ENCODE measurements around the gene SELENOT.
"Not testable (repeated sequence)": the region's sequence is repeated elsewhere in the genome, so short reads cannot be mapped to it uniquely, and the experiment has no call there.

The SELENOT gene

GRCh38 chr3:150609988-150610387 is 6.9 kb downstream of the SELENOT start:
- no peak for DNase-seq

DNA sequence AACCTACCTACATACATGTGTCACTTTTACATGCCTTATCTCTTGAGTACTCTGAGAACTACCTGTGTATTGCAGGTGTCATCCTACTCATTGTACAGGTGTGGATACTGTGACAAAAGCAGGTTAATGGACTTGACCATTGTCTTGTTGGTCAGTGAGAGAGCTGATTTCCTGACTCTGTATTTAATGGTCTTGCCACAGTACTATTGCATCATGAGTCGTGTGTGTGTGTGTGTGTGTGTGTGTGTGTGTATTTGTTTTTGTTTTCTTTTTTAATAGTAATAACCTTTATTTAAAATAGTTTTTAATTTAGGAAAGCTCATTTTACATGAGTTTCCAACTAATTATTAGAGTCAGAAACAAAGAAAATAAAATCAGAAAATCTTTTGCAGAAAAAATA is 7.7 kb downstream of the SELENOT start:
- no peak for DNase-seq

- no peak for DNase-seq
Measured at GRCh38 chr3:150611666-150612065, 8.5 kb downstream of the SELENOT start.

GRCh38 chr3:150612494-150612893 is 9.4 kb downstream of the SELENOT start:
- no peak for DNase-seq

- no peak for DNase-seq
Measured at GRCh38 chr3:150613034-150613433, 9.9 kb downstream of the SELENOT start.

DNA sequence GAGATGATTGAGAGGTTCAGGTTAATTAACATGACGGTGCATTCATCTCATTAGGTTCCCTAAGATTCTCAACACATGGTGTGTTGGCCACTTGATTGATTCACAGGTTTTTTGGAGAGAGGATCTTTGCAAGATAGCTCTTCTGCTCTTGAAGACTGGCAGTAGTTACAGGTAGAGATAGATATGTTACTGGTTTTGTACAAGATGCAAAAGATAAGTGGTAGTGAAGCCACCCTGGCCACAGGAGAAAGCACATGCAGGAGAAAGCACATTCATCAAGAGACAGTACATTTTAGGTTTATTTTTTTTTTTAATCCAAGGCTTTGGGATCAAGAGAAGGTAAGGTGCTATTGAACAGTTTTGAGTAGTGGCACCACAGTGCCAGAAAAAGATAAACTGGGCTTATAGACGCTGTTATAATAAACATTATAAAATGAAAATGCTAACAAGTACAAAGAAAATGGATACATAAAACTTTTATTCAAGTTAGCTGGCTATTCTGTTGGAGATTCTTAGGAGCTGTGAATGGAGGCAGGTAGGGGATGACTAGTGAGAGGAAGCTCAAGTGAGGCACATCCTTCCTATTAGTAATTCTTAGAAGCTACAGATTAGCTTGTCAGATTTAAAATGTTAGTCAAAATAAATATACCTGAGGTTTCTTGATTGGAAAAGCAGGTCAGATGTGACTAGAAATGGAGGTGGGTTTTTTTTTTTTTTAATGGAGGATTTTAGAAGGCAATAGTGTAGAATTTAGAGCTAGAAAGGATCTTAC is 10.8 kb downstream of the SELENOT start:
- no peak for DNase-seq

DNA sequence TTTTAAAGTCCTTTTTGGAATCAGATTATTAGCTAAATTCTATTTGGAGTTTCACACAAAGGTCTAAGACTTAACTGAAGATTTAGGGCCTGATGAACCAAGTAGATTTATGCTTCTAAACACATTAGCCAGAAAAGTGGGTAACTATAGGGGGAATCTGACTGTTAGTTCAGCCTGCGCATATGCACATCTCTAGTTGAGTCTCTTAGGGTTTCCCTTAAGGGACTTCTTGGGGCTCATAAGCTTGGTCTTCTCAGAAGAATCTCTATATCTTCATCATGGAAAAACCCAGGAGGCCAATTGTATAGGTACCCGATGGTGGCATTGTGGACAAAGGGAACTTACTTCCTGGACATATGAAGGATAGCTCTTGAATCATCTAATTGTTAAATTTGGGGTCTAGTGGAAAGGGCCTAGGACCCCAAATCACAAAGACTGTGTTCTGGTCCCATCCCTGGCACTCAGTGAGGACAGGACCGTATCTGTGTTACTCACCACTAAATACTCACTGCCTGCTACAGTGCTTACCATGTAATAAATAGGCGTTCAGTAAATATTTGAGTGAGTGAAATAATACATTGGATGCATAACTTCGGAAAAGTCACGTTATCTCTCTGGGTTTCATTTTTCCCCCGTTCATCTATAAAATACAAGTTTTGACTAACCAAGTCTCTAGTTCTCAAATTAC is 17.0 kb downstream of the SELENOT start:
- no peak for DNase-seq

DNA sequence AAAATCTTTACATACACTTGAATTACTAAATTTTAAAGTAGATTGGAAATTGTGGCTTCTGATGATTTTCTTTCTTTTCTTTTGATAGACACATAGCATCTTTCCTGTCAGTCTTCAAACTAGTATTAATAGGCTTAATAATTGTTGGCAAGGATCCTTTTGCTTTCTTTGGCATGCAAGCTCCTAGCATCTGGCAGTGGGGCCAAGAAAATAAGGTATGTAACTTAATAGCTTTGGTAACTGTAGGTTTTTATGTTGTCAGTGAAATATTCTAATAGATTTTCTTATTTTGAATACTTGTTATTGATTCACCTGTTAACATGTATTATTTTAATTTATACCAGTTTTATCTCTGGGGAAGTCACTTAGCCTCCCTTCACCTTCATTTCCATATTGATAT is 19.8 kb downstream of the SELENOT start:
- not testable (repeated sequence) for DNase-seq

DNA sequence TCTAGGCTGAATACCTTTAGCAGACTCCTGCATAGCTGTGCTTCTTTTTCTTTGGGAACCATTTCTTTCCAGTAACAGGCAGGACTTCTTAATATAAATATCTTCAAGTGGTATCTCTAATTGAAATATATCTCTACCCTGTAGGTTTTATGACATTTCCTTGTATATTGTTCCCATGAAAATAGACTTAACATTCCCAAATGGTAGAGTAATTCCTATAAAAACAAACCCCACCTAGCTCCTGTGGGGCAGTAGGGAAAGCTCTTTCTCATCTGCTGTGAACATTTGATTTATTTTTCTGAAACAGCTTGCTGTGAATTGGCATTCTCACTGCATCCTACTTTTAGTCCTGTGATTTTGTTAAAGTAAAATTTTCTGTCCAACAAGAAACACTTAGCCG is 20.8 kb downstream of the SELENOT start:
- no peak for DNase-seq

- DNase-seq = no peak
Measured at GRCh38 chr3:150626148-150626930, 23.2 kb downstream of the SELENOT start.

DNA sequence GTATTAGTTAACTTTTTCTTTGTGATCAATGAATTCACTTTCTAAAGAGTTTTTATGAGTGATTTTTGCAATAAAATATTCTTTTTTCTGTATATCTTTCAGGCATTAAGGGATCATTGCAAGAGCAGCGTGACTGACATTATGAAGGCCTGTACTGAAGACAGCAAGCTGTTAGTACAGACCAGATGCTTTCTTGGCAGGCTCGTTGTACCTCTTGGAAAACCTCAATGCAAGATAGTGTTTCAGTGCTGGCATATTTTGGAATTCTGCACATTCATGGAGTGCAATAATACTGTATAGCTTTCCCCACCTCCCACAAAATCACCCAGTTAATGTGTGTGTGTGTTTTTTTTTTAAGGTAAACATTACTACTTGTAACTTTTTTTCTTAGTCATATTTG is 24.4 kb downstream of the SELENOT start:
- no peak for DNase-seq

- DNase-seq = no peak
Measured at GRCh38 chr3:150631515-150632221, 28.5 kb downstream of the SELENOT start.

DNA sequence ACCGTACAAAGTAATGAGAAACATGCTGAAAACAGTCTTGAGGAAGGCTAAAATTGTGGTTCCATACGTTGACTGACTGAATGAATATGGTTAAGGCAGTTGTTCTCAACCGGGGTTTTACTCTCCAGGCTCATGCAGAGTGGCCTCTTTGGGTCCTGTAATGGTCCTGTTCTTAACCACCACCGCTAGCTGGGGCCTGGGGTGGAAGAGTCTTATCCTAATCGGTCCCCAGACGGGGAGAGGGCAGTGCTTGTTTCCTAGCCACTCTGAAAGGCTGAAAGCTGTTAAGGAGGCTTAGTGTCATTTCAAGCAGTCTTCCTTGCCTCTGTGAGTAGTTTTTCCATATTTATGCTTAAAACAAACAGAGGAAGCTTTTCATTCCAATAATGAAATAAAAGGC is 32.0 kb downstream of the SELENOT start:
- DNase-seq = no peak

- no peak for DNase-seq
Measured at GRCh38 chr3:150635526-150635925, 32.4 kb downstream of the SELENOT start.

GRCh38 chr3:150636258-150636657 is 33.1 kb downstream of the SELENOT start:
- DNase-seq = no peak

GRCh38 chr3:150639262-150639661 is 36.1 kb downstream of the SELENOT start:
- DNase-seq = no peak

GRCh38 chr3:150640256-150640655 is 37.1 kb downstream of the SELENOT start:
- no peak for DNase-seq

- no peak for DNase-seq
Measured at GRCh38 chr3:150653110-150653561, 50.0 kb downstream of the SELENOT start.

- no peak for DNase-seq
Measured at GRCh38 chr3:150656316-150656715, 53.2 kb downstream of the SELENOT start.

DNA sequence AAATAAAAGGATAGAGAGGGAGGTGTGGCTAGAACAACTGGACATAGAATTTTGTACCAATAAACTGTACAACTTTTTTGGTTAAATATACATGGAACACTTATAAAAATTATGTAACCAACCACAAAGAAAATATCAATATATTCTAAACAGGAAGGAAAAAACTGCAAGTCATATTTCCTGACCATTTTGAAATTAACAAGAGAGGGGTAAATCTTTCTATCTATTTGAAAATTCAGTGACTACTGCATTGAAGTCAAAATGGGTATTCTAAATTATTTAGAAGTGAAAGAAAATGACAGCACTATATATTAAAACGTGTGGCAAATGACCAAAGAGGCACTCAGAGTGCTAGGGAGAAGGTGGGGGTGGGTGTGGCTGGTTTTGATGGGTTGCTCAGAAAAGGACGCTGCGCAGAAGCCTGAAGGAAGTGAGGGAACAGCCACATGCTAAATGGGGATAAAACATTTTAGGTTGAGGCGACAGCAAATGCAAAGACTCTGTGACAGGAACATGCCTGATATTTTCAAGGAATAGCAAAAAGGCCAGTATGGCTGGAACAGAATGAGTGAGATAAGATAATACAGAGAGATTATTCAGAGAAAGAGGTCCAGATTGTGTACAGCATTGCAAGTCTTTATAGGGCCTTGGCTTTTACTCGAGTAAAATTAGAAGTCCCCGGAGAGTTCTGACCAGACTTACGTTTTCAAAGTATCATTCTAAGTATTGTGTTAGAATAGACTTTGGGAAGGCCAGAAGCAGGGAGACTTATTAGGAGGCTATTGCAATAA is 59.5 kb downstream of the SELENOT start:
- DNase-seq = no peak

GRCh38 chr3:150663461-150663860 is 60.3 kb downstream of the SELENOT start:
- DNase-seq = no peak

- DNase-seq = no peak
Measured at GRCh38 chr3:150666167-150666566, 63.0 kb downstream of the SELENOT start.

Measured in activated naive CD4-positive, alpha-beta T cell treated with Interleukin-2 at 50 U/mL for 16 hours (primary cell).